Measurements from ENCODE around the gene NEU3. TPM values are rescaled to one million over a fixed set of nuclear protein-coding genes. Genes with fewer than 3 reads are reported as not detected.

The NEU3 gene
- total RNA-seq, 1 donor from 2014 or later, result 9.2 TPM

GRCh38 chr11:75059299-75059698, 70.6 kb downstream of the NEU3 start:
- ATAC-seq (no peak), DNase-seq (ENCODE audit: low spot score) (no peak)

GRCh38 chr11:75063741-75064314, 75.1 kb downstream of the NEU3 start:
- DNase-seq (ENCODE audit: low spot score) (no peak), ATAC-seq (no peak)

- DNase-seq (ENCODE audit: low spot score), result no peak
- ATAC-seq, result no peak
Observed at GRCh38 chr11:75066061-75066460, 77.3 kb downstream of the NEU3 start.

Other genes starting within 250 kb of the NEU3 start
- gene RNF169, start 240.1 kb upstream of the NEU3 start, total RNA-seq, result 4.6 TPM
- gene XRRA1, start 39.8 kb upstream of the NEU3 start, total RNA-seq, result 12.2 TPM
- gene SPCS2, start 39.7 kb upstream of the NEU3 start, total RNA-seq, result 104 TPM
- gene OR2AT4, start 107.9 kb downstream of the NEU3 start, total RNA-seq, result not detected
- 327 TPM for gene SLCO2B1, start 162.2 kb downstream of the NEU3 start, total RNA-seq